Suprapubic skin (tissue), 4 donors: ENCODE results near the gene CFAP90.

Experiments used
- POLR2A ChIP-seq, 2 donors: fragments of 450-650 bp; IDR thresholded peaks; one replicate each; pipeline ENCODE4 v1.6.1; 2017; ENCODE audit warnings: antibody characterized with exemption in 2 of 2, mild to moderate bottlenecking in 2 of 2, moderate library complexity in 2 of 2
- POLR2AphosphoS5 ChIP-seq, 3 donors: sonication (generic); formaldehyde crosslinking; IDR thresholded peaks; one replicate each; pipeline ENCODE4 v1.6.1; 2017; ENCODE audit warnings: antibody characterized with exemption in 3 of 3
- TF ChIP-seq, protein P1 (sequence below), 2 donors: fragments of 200-600 bp in 1 of 2; fragments of 450-650 bp in 1 of 2; sonication (generic) in 1 of 2; IDR thresholded peaks; one replicate each; pipeline ENCODE4 v1.5.1; 2016 to 2019; ENCODE audit warnings: antibody characterized with exemption in 2 of 2, mild to moderate bottlenecking in 1 of 2, moderate library complexity in 1 of 2

DNA sequence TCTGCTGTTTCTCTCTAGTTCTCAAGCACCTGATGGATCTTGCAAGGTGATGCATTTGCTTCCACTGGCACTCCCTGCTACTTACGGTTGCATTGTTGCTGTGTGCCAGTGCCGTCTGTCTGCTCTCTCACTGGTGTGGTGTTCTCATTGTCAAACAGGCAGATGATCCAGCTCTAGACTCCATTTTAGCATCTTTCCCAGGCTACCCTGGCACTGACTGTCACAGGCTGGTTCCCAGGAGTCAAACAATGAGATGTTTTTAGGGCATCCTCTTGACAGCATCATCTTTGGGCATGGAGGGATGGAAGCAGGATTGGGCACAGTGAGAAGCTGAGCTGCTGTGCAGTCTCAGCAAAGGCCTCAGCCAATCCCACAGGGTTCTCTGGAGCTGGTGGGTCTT lies 30.9 kb upstream of the CFAP90 start:
- TF ChIP-seq POLR2A (IDR thresholded peaks at IDR 0.05) (no peak), POLR2AphosphoS5 (IDR thresholded peaks at IDR 0.05) (no peak)
- TF ChIP-seq, protein P1, sequence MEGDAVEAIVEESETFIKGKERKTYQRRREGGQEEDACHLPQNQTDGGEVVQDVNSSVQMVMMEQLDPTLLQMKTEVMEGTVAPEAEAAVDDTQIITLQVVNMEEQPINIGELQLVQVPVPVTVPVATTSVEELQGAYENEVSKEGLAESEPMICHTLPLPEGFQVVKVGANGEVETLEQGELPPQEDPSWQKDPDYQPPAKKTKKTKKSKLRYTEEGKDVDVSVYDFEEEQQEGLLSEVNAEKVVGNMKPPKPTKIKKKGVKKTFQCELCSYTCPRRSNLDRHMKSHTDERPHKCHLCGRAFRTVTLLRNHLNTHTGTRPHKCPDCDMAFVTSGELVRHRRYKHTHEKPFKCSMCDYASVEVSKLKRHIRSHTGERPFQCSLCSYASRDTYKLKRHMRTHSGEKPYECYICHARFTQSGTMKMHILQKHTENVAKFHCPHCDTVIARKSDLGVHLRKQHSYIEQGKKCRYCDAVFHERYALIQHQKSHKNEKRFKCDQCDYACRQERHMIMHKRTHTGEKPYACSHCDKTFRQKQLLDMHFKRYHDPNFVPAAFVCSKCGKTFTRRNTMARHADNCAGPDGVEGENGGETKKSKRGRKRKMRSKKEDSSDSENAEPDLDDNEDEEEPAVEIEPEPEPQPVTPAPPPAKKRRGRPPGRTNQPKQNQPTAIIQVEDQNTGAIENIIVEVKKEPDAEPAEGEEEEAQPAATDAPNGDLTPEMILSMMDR (IDR thresholded peaks at IDR 0.05), result no peak
